Natural killer cell (primary cell): Measurements from ENCODE around the gene NTMT1. TPM values are rescaled to one million over a fixed set of nuclear protein-coding genes. Genes with fewer than 3 reads are reported as not detected.

ENCODE experiments used
- ATAC-seq, 3 donors: fragments of 150-1000 bp in 2 of 3; fragments of 200-7000 bp in 1 of 3; cut with Tn5 transposase; 1 replicate in 1 of 3; 2 replicates in 2 of 3; pipeline ENCODE4 v1.10.0; 2021; ENCODE audit warnings: mild to moderate bottlenecking in 2 of 3, moderate library complexity in 2 of 3
- DNase-seq, 2 donors: peaks; one replicate each; pipeline versions ENCODE4 v3.0.0 to v3.0.0-alpha.2; 2013 to 2021; ENCODE audit warnings: mixed read lengths in 1 of 2
- H3K27ac ChIP-seq: one replicate; pipeline ENCODE4 v1.5.1; 2013; ENCODE audit warnings: mild to moderate bottlenecking, low read length
- H3K27me3 ChIP-seq: one replicate; pipeline ENCODE4 v1.6.1; 2013; ENCODE audit warnings: low read length; ENCODE audit not compliant: control insufficient read depth, insufficient read depth
- H3K36me3 ChIP-seq: one replicate; pipeline ENCODE4 v1.6.1; 2013; ENCODE audit warnings: low read length; ENCODE audit not compliant: control insufficient read depth, insufficient read depth
- H3K4me1 ChIP-seq: one replicate; pipeline ENCODE4 v1.6.1; 2013; ENCODE audit warnings: low read length; ENCODE audit not compliant: control insufficient read depth, insufficient read depth
- H3K4me3 ChIP-seq: one replicate; pipeline ENCODE4 v1.5.1; 2013; ENCODE audit warnings: low read length
- H3K9me3 ChIP-seq: one replicate; pipeline ENCODE4 v1.6.1; 2013; ENCODE audit warnings: low read length; ENCODE audit not compliant: control insufficient read depth, insufficient read depth
- H3K27ac Mint-ChIP-seq, 2 donors: one replicate each; pipeline ENCODE4 v1.8.0; 2022; ENCODE audit warnings: mild to moderate bottlenecking in 2 of 2, mixed read lengths in 2 of 2, moderate library complexity in 1 of 2
- H3K27me3 Mint-ChIP-seq, 2 donors: one replicate each; pipeline ENCODE4 v1.8.0; 2022; ENCODE audit warnings: low read depth in 2 of 2, mixed read lengths in 2 of 2
- H3K36me3 Mint-ChIP-seq: one replicate; pipeline ENCODE4 v1.8.0; 2022; ENCODE audit warnings: mixed read lengths
- H3K4me1 Mint-ChIP-seq, 2 donors: one replicate each; pipeline ENCODE4 v1.8.0; 2022; ENCODE audit warnings: mixed read lengths in 2 of 2
- H3K4me3 Mint-ChIP-seq: one replicate; pipeline ENCODE4 v1.8.0; 2022; ENCODE audit warnings: mild to moderate bottlenecking, moderate library complexity, mixed read lengths
- H3K9me3 Mint-ChIP-seq, 2 donors: one replicate each; pipeline ENCODE4 v1.8.0; 2022; ENCODE audit warnings: mixed read lengths in 2 of 2
- WGBS: methylation state at CpG from one replicate; pipeline ENCODE4 v1.1.7; 2013; ENCODE audit warnings: missing lambda C conversion rate; ENCODE audit not compliant: insufficient coverage; 5-methylcytosine and 5-hydroxymethylcytosine counted together
- intact Hi-C: fragments of 100-400 bp; cut with micrococcal nuclease; formaldehyde crosslinking; loops from one replicate; pipeline ENCODE4 v1.14.2; 2022
- total RNA-seq, 4 donors: library from RNA; stranded (reverse); fragments of 120-200 nt in 1 of 4; gene quantifications; one replicate each; pipeline versions ENCODE4 v1.2.3 to v1.2.4, GENCODE V29; 2013 to 2022
- TF ChIP-seq, protein P1 (sequence below): fragments of 200-600 bp; IDR thresholded peaks from one replicate; pipeline ENCODE4 v1.8.0; 2022; ENCODE audit warnings: antibody characterized with exemption

The NTMT1 gene
- total RNA-seq, 3 donors from 2014 or later (not counting 1 experiment from before 2014, with no cell fraction given): 17.1 to 23.5 (median 17.1) TPM

DNA sequence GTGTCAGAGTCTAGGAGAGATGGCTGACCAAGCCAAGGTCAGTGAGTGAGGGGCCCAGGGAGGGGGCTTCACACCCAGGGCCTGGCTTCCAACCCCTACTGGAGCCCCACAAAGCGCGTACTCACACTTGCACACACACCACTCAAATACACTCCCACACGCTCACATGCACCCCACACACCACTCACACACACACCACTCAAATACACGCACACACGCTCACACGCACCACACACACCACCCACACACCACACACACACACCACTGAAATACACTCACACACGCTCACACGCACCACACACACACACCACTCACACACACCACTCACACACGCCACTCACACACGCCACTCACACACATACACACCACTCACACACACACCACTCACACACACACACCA, 21.7 kb downstream of the NTMT1 start:
- no peaks in the 10 kb centered on the region for H3K27me3 Mint-ChIP-seq
- H3K27ac Mint-ChIP-seq: no peak overlapping the region
- H3K9me3 Mint-ChIP-seq: no peaks in the 10 kb centered on the region
- WGBS: 85% methylated on average over 10 of the region's 10 CpGs
- peak in 1 of 3 donors; percentile 19 for ATAC-seq
- H3K27ac ChIP-seq: no peak overlapping the region
- H3K4me1 Mint-ChIP-seq: peaks cover 0 to under 1% of the 10 kb centered on the region in 2 donors
- DNase-seq: no peak
- peaks cover under 1% of the 10 kb centered on the region for H3K4me1 ChIP-seq
- no peaks in the 10 kb centered on the region for H3K27me3 ChIP-seq
- H3K36me3 ChIP-seq: no peaks in the 10 kb centered on the region
- intact Hi-C loops: no loop called here
- H3K4me3 Mint-ChIP-seq: no peak overlapping the region
- H3K36me3 Mint-ChIP-seq: no peaks in the 10 kb centered on the region
- TF ChIP-seq, protein P1, sequence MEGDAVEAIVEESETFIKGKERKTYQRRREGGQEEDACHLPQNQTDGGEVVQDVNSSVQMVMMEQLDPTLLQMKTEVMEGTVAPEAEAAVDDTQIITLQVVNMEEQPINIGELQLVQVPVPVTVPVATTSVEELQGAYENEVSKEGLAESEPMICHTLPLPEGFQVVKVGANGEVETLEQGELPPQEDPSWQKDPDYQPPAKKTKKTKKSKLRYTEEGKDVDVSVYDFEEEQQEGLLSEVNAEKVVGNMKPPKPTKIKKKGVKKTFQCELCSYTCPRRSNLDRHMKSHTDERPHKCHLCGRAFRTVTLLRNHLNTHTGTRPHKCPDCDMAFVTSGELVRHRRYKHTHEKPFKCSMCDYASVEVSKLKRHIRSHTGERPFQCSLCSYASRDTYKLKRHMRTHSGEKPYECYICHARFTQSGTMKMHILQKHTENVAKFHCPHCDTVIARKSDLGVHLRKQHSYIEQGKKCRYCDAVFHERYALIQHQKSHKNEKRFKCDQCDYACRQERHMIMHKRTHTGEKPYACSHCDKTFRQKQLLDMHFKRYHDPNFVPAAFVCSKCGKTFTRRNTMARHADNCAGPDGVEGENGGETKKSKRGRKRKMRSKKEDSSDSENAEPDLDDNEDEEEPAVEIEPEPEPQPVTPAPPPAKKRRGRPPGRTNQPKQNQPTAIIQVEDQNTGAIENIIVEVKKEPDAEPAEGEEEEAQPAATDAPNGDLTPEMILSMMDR: no peak
- H3K4me3 ChIP-seq: no peak overlapping the region
- no peaks in the 10 kb centered on the region for H3K9me3 ChIP-seq

DNA sequence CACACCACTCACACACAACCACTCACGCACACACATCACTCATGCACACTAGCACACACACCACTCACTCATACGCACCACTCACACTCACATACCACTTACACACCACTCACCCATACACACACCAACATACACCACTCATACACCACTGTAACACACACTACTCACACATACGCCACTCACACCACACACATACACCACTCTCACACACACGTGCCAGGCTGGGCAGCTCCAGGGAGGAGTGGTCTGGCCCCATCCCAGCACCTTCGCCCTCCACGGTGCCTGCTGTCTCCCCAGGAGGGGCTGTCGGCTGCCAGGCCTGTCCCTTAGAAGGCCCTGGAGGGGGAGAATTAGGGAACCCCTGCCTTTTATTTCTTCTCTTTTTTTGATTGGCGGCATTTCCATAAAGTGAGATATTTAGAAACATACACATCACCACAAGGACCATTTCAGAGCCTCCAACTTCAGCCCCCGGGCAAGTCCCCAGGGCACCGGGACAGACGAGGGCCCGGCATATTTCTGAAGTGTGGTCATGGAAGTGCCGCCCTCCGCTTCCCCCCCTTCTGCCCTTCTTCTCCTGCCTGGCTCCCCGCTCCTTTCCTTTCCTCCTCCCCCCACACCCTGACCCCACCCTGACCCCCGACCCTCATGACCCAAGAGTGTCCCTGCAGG, 22.3 kb downstream of the NTMT1 start:
- no peak overlapping the region for H3K4me3 Mint-ChIP-seq
- intact Hi-C loops: no loop called here
- no peak overlapping the region for H3K27ac Mint-ChIP-seq
- Histone ChIP-seq H3K36me3 (no peaks in the 10 kb centered on the region), H3K4me3 (no peak overlapping the region), H3K27me3 (no peaks in the 10 kb centered on the region), H3K4me1 (no peaks in the 10 kb centered on the region), H3K9me3 (no peaks in the 10 kb centered on the region), H3K27ac (no peak overlapping the region)
- H3K9me3 Mint-ChIP-seq: no peaks in the 10 kb centered on the region
- H3K27me3 Mint-ChIP-seq: no peaks in the 10 kb centered on the region
- 91% methylated on average over 15 of the region's 16 CpGs for WGBS
- no peaks in the 10 kb centered on the region for H3K4me1 Mint-ChIP-seq
- ATAC-seq: peak in 1 of 3 donors; percentile 33
- no peaks in the 10 kb centered on the region for H3K36me3 Mint-ChIP-seq
- TF ChIP-seq, protein P1: no peak
- no peak for DNase-seq

DNA sequence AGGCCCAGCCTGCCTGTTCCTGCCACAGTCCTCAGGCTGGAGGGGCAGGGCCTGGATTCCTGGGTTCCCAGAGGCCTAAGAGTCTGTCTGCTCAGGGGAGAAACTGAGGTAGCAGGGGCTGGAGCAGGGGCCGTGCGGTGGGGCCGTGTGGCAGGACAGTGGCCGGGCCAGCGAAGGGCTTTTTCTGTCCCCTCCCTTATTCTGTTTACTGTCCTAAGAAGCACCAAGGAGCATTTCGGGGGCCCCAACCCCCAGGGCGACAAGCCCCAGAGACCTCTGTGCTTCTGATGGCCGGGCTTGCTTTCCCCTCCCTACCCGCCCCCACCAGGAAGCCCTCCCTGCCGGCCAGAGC, 22.8 kb downstream of the NTMT1 start:
- Mint-ChIP-seq H3K4me1 (no peaks in the 10 kb centered on the region), H3K27me3 (peaks cover 0 to 2% of the 10 kb centered on the region in 2 donors), H3K27ac (no peak overlapping the region), H3K36me3 (no peaks in the 10 kb centered on the region), H3K4me3 (no peak overlapping the region), H3K9me3 (no peaks in the 10 kb centered on the region)
- Histone ChIP-seq H3K27ac (no peak overlapping the region), H3K4me3 (no peak overlapping the region), H3K4me1 (no peaks in the 10 kb centered on the region), H3K27me3 (no peaks in the 10 kb centered on the region), H3K36me3 (no peaks in the 10 kb centered on the region), H3K9me3 (no peaks in the 10 kb centered on the region)
- TF ChIP-seq, protein P1: no peak
- ATAC-seq (no peak), DNase-seq (no peak)
- 84% methylated on average over 10 of the region's 10 CpGs for WGBS
- intact Hi-C loops: no loop called here
